Stimulated activated CD8-positive, alpha-beta memory T cell treated with anti-CD3 and anti-CD28 coated beads, Interleukin-12 subunit alpha, Interleukin-12 subunit beta, amount 100 ng/mL, for 1 hour (primary cell): ENCODE measurements around the gene GSTM4.
A peak's percentile ranks its signal among the peaks of the same experiment; 100 is the strongest.
"Not testable (repeated sequence)": the region's sequence is repeated elsewhere in the genome, so short reads cannot be mapped to it uniquely, and the experiment has no call there.

Experiments used
- DNase-seq: peaks from one replicate; pipeline ENCODE4 v3.0.0-alpha.2; 2020; ENCODE audit warnings: low read depth

GSTM4 gene

DNA sequence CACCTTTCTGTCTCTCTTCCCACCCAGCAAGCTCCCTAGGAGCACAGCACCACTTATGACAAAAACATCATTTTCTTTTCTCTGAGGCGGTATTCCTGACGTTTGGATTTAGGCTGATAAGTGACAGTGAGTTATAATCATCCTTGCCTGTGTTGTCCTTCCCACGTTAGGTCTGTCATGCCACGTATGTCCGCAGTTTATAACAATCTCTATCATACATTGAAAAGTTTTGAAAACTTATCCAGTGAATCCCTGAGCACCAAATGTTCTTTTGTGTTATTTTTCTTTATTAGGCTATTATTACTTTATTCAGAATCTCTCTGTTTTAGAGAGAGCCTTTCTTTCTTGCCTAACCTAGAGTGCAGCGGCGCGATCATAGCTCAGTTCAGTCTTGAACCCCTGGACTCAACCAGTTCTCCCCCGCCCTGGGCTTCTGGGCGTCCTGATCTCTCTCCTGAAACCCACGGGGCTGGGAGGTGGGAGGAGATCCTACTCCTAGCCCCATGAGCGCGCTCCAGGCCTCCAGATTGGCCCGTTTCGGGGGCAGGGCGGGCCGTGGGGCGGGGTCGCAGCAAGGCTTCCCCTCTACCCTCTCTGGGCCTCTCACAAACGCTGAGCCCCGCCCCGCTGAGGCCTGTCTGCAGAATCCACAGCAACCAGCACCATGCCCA is 11.7 kb downstream of the GSTM4 start, which contains the start of gene GSTM2:
Gene GSTM2 (plus strand): TSS at position 606 of the 671 bp plus-strand sequence. CDS start 59 bp downstream, at position 665.
- DNase-seq = peak; percentile 52

- DNase-seq = no peak
Measured at GRCh38 chr1:109668123-109668775, 12.3 kb downstream of the GSTM4 start.

GRCh38 chr1:109669246-109669948 is 13.5 kb downstream of the GSTM4 start:
- DNase-seq = no peak

- DNase-seq = not testable (repeated sequence)
Measured at GRCh38 chr1:109669949-109670302, 14.0 kb downstream of the GSTM4 start.

DNA sequence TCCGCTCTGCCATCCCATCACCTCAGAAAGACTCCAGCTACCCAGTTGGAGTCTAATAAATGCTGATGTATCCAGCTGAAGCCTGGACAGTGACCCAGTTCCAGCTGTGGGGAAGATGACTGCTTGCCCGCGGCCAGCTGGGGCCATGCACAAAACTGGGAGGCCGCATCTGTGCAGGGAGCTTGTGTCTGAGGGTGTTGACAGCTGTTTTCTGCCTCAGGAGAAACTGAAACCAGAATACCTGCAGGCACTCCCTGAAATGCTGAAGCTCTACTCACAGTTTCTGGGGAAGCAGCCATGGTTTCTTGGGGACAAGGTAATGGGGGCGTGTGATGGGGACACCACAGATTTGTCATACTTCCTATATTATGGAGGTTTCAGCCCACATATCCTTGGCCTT is 15.2 kb downstream of the GSTM4 start:
- no peak for DNase-seq

GRCh38 chr1:109673861-109674260 is 18.0 kb downstream of the GSTM4 start:
- DNase-seq = not testable (repeated sequence)

GRCh38 chr1:109676683-109677381 is 20.9 kb downstream of the GSTM4 start:
- not testable (repeated sequence) for DNase-seq

GRCh38 chr1:109677459-109677858 is 21.6 kb downstream of the GSTM4 start:
- DNase-seq = no peak

- DNase-seq = not testable (repeated sequence)
Measured at GRCh38 chr1:109678637-109679036, 22.7 kb downstream of the GSTM4 start.

GRCh38 chr1:109684777-109685176 is 28.9 kb downstream of the GSTM4 start:
- not testable (repeated sequence) for DNase-seq

GRCh38 chr1:109685399-109685798 is 29.5 kb downstream of the GSTM4 start:
- not testable (repeated sequence) for DNase-seq

DNA sequence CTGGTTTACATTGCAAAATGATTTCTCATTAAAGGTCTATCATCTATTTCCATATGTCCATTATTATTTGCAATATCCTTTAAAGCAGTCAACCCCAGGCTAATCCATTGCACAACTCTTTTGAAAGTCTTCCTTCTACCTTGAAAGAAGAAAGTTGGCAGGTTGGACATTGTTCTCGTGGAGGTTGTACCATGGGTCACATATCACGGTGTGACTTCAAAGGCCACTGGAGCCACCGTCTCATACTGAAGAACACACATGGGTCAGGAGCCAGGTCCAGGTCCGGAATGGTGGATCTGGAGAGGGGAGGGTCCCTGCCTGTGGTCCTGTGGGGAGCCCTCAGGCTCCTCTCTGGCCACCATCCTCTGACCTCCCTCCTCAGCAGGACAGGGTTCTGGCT is 30.0 kb downstream of the GSTM4 start:
- DNase-seq = not testable (repeated sequence)

DNA sequence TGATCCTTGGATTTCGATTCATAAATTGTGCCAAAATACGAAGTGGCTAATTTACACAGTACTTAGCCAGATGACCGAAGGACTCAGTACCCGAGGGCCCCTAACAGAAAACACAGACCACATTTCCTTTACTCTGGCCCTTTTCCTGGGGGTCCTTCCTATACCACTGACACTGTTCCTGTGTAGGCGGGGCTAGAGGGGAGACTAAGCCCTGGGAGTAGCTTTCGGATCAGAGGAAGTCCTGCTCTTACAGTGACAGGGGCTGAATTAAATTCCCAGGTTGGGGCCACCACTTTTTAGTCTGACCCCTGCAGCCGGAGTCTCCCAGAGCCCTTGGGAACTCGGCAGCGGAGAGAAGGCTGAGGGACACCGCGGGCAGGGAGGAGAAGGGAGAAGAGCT is 31.2 kb downstream of the GSTM4 start:
- not testable (repeated sequence) for DNase-seq

- no peak for DNase-seq
Measured at GRCh38 chr1:109687641-109688499, 32.0 kb downstream of the GSTM4 start, which contains the start of gene GSTM1. GSTM1 (plus strand) TSS chr1:109687817; CDS start chr1:109687874, 57 bp downstream.

- DNase-seq = no peak
Measured at GRCh38 chr1:109689844-109690405, 34.0 kb downstream of the GSTM4 start.

DNA sequence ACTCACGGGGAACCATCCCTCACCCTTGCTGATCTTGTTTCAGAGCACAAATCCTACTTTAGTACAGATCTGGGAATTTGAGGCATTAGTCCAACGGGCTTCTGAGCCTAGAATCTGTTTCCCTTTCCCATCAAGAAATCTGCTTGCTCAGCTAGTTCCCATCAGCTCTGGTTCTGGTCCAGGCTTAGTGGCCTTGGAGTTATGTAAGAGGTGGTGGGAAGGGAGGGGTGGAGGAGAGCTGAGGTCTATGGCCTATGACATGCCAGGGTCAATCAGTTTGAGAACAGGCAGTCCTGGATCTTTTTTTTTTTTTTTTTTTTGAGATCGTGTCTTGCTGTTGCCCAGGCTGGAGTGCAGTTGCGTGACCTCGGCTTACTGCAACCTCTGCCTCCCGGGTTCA is 35.9 kb downstream of the GSTM4 start:
- DNase-seq = no peak

DNA sequence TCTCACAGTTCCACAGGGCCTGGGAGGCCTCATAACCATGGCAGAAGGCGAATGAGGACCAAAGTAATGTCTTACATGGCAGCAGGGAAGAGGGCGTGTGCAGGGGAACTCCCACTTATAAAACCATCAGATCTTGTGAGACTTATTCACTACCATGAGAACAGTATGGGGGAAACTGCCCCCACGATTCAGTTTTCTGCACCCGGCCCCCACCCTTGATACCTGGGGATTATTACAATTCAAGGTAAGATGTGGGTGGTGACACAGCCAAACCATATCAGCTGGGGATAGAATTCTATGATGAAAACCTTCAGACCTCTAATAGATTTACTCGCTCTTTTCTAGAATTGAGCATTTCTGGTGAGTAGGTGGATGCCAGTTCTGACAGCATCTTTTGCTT is 38.5 kb downstream of the GSTM4 start:
- not testable (repeated sequence) for DNase-seq

- DNase-seq = not testable (repeated sequence)
Measured at GRCh38 chr1:109695138-109695537, 39.2 kb downstream of the GSTM4 start.

GRCh38 chr1:109697066-109697465 is 41.2 kb downstream of the GSTM4 start:
- DNase-seq = no peak

- not testable (repeated sequence) for DNase-seq
Measured at GRCh38 chr1:109697861-109698260, 42.0 kb downstream of the GSTM4 start.

DNA sequence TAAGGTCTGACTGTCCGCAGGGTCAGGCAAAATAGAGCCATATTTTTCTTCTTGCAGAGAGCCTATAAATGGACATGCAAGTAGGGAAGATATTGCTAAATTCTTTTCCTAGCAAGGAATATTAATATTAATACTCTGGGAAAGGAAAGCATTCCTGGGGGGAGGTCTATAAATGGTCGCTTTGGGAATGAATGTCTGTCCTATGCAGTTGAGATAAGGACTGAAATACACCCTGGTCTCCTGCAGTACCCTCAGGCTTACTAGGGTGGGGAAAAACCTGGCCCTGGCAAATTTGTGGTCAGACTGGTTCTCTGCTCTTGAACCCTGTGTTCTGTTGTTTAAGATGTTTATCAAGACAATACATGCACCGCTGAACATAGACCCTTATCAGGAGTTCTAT is 47.0 kb downstream of the GSTM4 start:
- DNase-seq = not testable (repeated sequence)
